GM21737 (cell line): ENCODE measurements around the gene SUZ12.
A peak's percentile ranks its signal among the peaks of the same experiment; 100 is the strongest.
"Not testable (repeated sequence)": the region's sequence is repeated elsewhere in the genome, so short reads cannot be mapped to it uniquely, and the experiment has no call there.

Experiments used
- ATAC-seq: cut with Tn5 transposase; IDR thresholded peaks from one replicate; pipeline ENCODE4 v1.9.1; 2021; ENCODE audit warnings: mild to moderate bottlenecking, moderate library complexity; ENCODE audit not compliant: unreplicated experiment

SUZ12 gene

GRCh38 chr17:31936615-31937609 lies at the start of gene SUZ12:
Gene SUZ12, plus strand, starts transcription at chr17:31937007. Its CDS starts 240 bp downstream, at chr17:31937247.
- ATAC-seq = peak; percentile 92

DNA sequence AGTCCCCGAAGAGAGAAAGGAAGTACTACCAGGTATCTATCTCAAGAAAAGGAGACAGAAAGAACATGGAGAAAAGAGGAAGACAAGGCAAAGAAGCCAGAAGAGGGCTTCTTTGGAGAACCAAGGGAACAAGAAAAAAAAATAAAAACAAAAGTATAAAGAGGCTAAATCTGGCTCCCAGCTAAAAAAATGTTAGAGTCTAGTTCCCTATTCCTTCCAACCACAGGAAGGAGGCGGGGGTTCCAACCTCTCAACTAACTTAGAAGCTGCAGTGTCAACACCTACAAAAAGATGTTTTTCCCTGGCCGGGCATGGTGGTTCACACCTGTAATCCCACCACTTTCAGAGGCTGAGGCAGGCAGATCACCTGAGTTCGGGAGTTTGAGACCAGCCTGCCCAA lies 48.7 kb upstream of the SUZ12 start:
- ATAC-seq = no peak

DNA sequence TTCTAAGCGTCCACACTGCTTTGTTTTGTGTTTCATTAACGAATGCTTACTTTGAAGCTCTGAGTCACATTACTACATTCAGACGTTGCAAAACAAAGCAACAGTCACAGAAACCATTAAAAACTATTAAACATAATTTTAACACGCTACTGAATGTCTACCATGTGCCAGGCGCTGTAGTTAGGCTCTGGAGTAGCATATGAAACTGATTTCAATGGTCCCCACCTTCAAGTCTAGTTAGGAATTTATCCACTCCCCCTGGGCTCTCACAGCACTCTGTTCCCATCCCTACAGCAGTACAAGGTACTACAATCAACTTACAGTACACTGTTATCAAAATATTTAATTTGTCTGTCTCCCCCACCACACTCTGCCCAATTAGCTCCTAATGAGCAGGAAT lies 35.9 kb upstream of the SUZ12 start:
- no peak for ATAC-seq

DNA sequence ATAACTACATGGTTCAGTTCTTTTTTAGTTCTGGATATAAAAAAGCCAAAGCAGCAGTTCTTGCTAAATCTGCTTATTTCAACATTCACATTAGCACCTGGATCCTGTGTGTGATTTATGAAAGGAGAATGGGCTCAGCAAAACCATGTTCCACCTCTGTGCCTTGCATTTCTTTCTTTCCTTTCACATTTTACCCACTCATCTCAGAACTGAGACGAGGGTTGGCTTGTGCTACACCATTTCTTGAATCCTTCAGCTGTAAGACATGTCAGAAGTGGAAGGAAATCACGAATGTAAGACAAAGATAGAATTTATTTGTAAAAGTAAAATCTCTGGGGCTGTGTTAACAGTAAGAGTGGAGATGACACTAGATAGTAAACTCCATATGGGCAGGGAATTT lies 34.1 kb upstream of the SUZ12 start:
- no peak for ATAC-seq

- ATAC-seq = no peak
Observed at GRCh38 chr17:31903401-31903800, 33.4 kb upstream of the SUZ12 start.

DNA sequence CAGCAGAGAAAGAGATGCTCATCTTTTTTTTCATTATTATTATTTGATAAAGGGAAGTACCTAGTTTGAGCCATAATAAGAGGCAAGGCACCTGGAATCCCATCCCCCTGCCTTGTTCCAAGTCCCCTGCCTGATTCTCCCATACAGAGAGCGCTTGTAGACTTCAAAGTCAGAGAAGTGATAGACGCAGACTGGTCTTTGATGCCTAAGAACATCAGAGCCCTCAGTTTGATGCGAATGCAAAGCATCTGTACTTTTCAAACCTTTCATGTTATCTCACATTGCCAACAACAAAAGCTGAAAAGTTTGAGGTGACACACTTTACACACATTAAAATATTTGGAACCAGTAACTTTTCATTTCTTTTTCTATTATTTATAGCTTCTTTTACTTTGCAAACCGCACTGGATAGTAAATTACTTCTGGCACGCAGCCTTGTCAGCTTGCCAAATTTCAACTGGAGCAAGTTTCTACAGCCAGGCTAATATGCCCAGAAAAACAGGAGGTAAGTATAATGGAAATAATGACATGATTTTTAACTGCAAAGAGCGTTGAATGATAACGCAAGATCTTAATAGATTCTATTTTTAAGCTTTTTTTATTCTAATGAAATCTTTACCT lies 29.4 kb upstream of the SUZ12 start:
- ATAC-seq = no peak

DNA sequence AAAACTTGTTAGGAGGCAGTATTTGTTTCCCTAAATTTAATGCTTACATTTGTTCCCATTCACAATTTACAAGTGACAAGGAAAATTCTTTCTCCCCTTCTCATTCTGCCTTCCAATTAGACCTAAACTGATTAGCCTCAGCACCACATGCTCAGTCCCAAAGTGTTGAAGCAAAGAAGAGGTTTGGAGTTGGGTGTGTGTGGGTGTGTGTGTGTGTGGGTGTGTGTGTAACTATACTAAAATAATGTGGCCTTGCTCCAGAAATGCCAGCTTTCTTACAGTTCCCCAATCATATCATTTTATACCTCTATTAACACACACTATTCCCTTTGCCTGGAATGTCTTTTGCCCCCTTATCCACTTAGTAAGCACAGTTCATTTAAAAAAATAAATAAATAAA lies 28.4 kb upstream of the SUZ12 start:
- no peak for ATAC-seq

GRCh38 chr17:31912705-31913104 lies 24.1 kb upstream of the SUZ12 start:
- ATAC-seq = not testable (repeated sequence)

DNA sequence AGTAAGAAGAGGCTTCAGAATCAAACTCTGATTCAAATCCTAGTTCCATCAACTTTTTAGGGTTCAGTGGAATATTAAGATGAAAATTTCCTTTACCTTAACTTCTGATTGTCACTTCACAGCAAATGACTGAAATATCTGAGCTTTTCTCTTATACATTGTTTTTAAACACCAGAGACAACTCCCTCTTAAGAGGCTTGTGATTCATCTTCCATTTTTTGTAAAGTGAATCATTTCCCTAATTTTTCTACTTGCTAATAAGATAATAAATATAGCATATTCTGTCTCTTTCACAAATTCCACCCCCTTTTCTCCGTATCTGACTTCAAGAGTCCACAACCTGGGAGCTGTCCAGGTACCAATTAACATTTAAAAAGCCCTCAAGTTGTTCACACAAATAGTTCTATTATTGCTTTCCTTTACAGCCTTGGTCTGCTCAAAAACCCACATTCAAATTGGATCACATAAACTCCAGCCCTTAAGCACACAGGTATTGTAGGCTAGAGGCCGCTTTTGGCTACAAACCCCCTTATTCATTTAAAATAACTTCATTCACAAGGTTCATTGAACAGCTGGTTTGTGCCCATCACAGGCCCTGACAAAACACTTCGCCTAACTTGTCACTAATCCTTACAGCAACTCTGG lies 21.2 kb upstream of the SUZ12 start:
- ATAC-seq = no peak

DNA sequence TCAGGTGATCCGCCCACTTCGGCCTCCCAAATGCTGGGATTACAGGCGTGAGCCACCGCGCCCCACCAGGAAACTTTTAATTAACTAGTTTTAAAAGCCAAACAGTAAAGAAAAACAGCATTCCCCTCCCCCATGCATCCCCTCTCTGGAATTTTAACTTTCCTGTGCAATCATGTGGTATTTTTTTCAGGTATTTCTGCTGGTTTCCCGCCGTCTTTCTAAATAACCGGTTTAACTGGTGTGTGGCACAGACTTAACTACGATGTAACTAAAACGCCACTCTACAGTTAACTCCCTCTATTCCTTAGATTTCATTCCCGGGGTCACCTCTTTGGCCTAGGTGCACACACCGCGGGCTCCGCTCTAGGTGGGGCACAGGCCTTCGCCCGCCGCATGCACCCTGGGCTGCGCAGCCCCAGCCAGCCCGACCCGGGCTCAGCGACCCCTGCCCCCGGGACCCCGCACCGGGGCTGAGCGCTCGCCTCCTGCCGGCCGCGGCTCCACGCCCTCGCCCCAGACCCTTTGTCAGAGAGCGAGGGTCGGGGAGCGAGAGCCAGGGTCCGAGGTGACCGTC lies 20.2 kb upstream of the SUZ12 start:
- ATAC-seq = no peak

DNA sequence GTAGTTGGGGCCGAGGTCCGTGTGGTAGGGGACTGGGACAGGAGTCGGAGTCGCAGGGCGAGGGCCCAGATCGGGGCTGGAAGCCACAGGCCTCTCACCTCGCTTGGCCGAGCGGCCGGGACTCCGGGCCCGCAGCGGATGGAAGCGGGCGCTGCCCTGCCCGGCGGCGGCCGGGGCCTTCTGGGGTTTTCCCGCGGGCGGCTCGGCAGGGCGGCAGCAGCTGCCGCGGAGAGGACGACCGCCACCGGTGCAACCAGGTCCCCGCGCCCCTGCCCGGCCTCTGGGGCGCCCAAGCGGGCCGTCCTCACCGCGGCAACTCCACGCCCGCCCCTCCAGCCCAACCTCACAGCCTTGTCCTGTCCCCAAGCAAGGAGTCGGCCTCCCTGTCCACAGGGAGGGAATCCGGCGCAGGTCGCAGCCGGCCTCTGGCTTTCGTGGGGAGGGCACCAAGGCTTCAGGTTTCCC lies 19.7 kb upstream of the SUZ12 start:
- no peak for ATAC-seq

DNA sequence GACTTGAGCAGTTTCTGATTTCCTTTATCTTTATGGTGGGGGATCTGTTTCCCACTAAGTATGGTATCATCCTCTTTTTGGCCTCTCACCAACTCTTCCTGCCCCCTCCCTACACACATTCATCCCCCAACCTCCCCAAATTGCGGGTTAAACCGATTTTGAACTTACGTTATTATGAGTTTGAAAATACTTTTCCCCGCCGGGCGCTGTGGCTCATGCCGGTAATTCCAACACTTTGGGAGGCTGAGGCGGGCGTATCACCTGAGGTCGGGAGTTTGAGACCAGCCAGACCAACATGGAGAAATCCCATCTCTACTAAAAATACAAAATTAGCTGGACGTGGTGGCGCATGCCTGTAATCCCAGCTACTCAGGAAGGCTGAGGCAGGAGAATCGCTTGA lies 19.1 kb upstream of the SUZ12 start:
- ATAC-seq = not testable (repeated sequence)

GRCh38 chr17:31918701-31919128 lies 18.1 kb upstream of the SUZ12 start:
- no peak for ATAC-seq

GRCh38 chr17:31919802-31920525 lies 16.8 kb upstream of the SUZ12 start:
- no peak for ATAC-seq

- no peak for ATAC-seq
Observed at GRCh38 chr17:31926100-31926729, 10.6 kb upstream of the SUZ12 start.

DNA sequence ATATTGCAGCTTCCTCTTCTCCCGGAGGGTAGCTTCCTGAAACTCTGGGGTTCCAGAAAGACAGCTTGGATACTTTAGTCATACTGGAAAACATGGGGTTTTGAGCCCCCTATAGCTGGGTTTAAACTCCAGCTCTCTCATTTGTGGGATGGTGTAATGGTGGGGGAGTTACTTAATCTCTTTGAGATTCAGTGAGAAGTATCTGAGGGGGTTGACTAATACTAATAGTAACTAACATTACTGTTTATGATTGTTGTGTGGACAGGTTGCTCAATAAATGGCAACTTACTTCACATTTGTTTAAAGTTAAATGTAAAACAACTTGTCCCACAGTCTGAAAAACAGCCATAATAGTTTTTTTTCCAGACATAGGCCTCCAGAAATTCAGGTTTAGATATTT lies 5.1 kb upstream of the SUZ12 start:
- ATAC-seq = no peak

DNA sequence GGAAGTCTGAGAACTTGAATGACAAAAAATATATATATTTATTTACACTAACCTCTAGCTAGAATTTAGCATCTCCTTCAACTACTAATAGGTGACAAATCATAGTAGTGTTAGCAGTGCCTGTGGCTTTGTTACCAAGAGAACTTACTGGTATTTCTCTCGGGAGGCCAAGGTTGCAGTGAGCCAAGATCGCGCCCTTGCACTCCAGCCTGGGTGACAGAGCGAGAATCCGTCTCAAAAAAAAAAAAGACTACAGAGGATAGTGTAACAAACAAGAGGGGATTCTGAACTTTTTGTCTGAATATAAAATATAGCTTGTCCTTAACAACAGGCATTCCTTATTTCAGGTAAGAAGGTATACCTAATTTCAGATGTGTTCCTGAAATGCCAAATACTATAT lies 1.3 kb upstream of the SUZ12 start:
- no peak for ATAC-seq

GRCh38 chr17:31937926-31938641 lies 1.3 kb downstream of the SUZ12 start:
- not testable (repeated sequence) for ATAC-seq

GRCh38 chr17:31941916-31942315 lies 5.1 kb downstream of the SUZ12 start:
- not testable (repeated sequence) for ATAC-seq
